Measurements from ENCODE around the gene TNMD. TPM values are rescaled to one million over a fixed set of nuclear protein-coding genes. Genes with fewer than 3 reads are reported as not detected.
"Not testable (repeated sequence)": the region's sequence is repeated elsewhere in the genome, so short reads cannot be mapped to it uniquely, and the experiment has no call there.

The TNMD gene
- total RNA-seq (2022), result not detected in 2 replicates
- Bru-seq, nascent RNA, result not detected
- not detected for BruChase-seq, experiment 1, labeled RNA remaining after a 6-hour chase
- not detected for BruChase-seq, experiment 2, labeled RNA remaining after a 2-hour chase
- long read RNA-seq, result 0 reads

DNA sequence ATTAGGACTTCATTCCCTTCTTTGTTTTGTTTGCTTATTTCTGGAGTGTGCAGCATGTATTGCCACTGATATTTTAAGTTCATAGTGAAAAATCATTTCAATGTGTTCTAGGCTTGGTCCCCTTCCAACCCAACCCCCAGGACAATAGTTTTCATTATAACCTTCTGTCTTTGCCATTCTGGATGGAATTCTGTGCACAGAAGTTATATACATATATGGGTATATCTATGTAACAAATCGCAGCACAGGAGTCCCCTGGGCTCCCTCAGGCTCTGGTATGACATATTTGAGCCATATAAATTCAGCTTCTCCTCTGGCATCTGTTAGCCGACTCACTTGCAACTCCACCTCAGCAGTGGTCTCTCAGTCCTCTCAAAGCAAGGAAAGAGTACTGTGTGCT is at the start of gene TNMD:
TNMD (plus strand) TSS at position 326 of the 400 bp plus-strand sequence. CDS start 83 bp downstream, outside the sequence.
- TF ChIP-seq, protein P1, sequence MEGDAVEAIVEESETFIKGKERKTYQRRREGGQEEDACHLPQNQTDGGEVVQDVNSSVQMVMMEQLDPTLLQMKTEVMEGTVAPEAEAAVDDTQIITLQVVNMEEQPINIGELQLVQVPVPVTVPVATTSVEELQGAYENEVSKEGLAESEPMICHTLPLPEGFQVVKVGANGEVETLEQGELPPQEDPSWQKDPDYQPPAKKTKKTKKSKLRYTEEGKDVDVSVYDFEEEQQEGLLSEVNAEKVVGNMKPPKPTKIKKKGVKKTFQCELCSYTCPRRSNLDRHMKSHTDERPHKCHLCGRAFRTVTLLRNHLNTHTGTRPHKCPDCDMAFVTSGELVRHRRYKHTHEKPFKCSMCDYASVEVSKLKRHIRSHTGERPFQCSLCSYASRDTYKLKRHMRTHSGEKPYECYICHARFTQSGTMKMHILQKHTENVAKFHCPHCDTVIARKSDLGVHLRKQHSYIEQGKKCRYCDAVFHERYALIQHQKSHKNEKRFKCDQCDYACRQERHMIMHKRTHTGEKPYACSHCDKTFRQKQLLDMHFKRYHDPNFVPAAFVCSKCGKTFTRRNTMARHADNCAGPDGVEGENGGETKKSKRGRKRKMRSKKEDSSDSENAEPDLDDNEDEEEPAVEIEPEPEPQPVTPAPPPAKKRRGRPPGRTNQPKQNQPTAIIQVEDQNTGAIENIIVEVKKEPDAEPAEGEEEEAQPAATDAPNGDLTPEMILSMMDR (IDR thresholded peaks at IDR 0.05; ENCODE audit: unreplicated experiment), result no peak
- ChIA-PET POLR2A (no interaction called here), CTCF (no interaction called here)
- Mint-ChIP-seq H3K4me3 (ENCODE audit: unreplicated experiment) (no peak within 1 kb of the TSS), H3K36me3 (ENCODE audit: insufficient read depth, unreplicated experiment) (no peaks in the 10 kb centered on the region), H3K9me3 (ENCODE audit: unreplicated experiment) (no peaks in the 10 kb centered on the region), H3K27me3 (ENCODE audit: insufficient read depth, unreplicated experiment) (peaks cover 91% of the 10 kb centered on the region), H3K27ac (ENCODE audit: low read depth, unreplicated experiment) (no peak within 1 kb of the TSS), H3K4me1 (ENCODE audit: insufficient read depth, unreplicated experiment) (no peaks in the 10 kb centered on the region)
- no TSS peak for BruUV-seq (replicated peaks)
- DNase-seq (ENCODE audit: unreplicated experiment), result no peak
- intact Hi-C loops (cut with micrococcal nuclease), result no loop called here

GRCh38 chrX:100565534-100565933 is 19.2 kb upstream of the TNMD start:
- H3K27ac Mint-ChIP-seq (ENCODE audit: low read depth, unreplicated experiment); BruUV-seq (replicated peaks); intact Hi-C loops (cut with micrococcal nuclease); H3K4me1 Mint-ChIP-seq (ENCODE audit: insufficient read depth, unreplicated experiment); H3K36me3 Mint-ChIP-seq (ENCODE audit: insufficient read depth, unreplicated experiment); H3K4me3 Mint-ChIP-seq (ENCODE audit: unreplicated experiment); POLR2A ChIA-PET; H3K9me3 Mint-ChIP-seq (ENCODE audit: unreplicated experiment): not testable (repeated sequence)
- TF ChIP-seq, protein P1 (IDR thresholded peaks at IDR 0.05; ENCODE audit: unreplicated experiment), result peak; percentile 25
- CTCF ChIA-PET, result interaction anchor here (0.7 to 1.0 kb wide), 2 partner anchors 30 to 190 kb away, joined by 3 to 4 read pairs; no protein-coding TSS in a partner anchor
- peaks cover 11% of the 10 kb centered on the region for H3K27me3 Mint-ChIP-seq (ENCODE audit: insufficient read depth, unreplicated experiment)
- peak; percentile 9 for DNase-seq (ENCODE audit: unreplicated experiment)

- no peaks in the 10 kb centered on the region for H3K36me3 Mint-ChIP-seq (ENCODE audit: insufficient read depth, unreplicated experiment)
- no peaks in the 10 kb centered on the region for H3K9me3 Mint-ChIP-seq (ENCODE audit: unreplicated experiment)
- ChIA-PET CTCF (no interaction called here), POLR2A (no interaction called here)
- H3K4me3 Mint-ChIP-seq (ENCODE audit: unreplicated experiment), result no peak overlapping the region
- no peak overlapping the region for H3K27ac Mint-ChIP-seq (ENCODE audit: low read depth, unreplicated experiment)
- H3K4me1 Mint-ChIP-seq (ENCODE audit: insufficient read depth, unreplicated experiment), result no peaks in the 10 kb centered on the region
- DNase-seq (ENCODE audit: unreplicated experiment), result no peak
- TF ChIP-seq, protein P1 (IDR thresholded peaks at IDR 0.05; ENCODE audit: unreplicated experiment), result no peak
- intact Hi-C loops (cut with micrococcal nuclease), result no loop called here
- peaks cover 93% of the 10 kb centered on the region for H3K27me3 Mint-ChIP-seq (ENCODE audit: insufficient read depth, unreplicated experiment)
- no TSS peak for BruUV-seq (replicated peaks)
Measured at GRCh38 chrX:100586747-100587146, 2.0 kb downstream of the TNMD start.

DNA sequence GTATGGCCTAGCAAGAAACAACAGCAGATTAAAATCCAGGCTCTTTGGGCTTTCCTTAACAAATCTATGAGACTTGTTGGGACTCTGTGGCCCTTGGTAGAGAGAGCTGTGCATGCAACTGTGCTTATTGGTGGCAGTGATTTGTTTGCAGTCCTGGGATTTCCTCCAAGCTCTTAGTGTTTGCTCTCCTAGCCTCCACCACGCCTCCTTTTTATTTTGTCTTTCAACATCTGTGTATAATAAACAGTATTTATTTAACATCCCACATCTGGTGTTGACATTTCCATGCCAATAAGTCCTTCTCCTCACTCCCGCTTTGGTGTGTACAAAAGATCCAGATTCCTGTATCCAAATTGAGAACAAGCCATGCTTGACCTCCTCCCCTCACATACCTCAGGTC is 3.1 kb downstream of the TNMD start:
- TF ChIP-seq, protein P1 (IDR thresholded peaks at IDR 0.05; ENCODE audit: unreplicated experiment), result no peak
- H3K4me3 Mint-ChIP-seq (ENCODE audit: unreplicated experiment), result no peak overlapping the region
- no peak overlapping the region for H3K27ac Mint-ChIP-seq (ENCODE audit: low read depth, unreplicated experiment)
- BruUV-seq (replicated peaks), result no TSS peak
- H3K27me3 Mint-ChIP-seq (ENCODE audit: insufficient read depth, unreplicated experiment), result peaks cover 85% of the 10 kb centered on the region
- no peaks in the 10 kb centered on the region for H3K4me1 Mint-ChIP-seq (ENCODE audit: insufficient read depth, unreplicated experiment)
- no peak for DNase-seq (ENCODE audit: unreplicated experiment)
- ChIA-PET CTCF (interaction anchor here (1.4 kb wide), 1 partner anchor 49 kb away, joined by 3 read pairs; the partner anchor contains the start of gene TSPAN6), POLR2A (no interaction called here)
- H3K9me3 Mint-ChIP-seq (ENCODE audit: unreplicated experiment), result no peaks in the 10 kb centered on the region
- intact Hi-C loops (cut with micrococcal nuclease), result no loop called here
- H3K36me3 Mint-ChIP-seq (ENCODE audit: insufficient read depth, unreplicated experiment), result no peaks in the 10 kb centered on the region
